HCT116 (cell line): ENCODE results near the gene RPTOR. TPM values are rescaled to one million over a fixed set of nuclear protein-coding genes. Genes with fewer than 3 reads are reported as not detected.

Source experiments
- ATAC-seq: fragments of 200-7000 bp; cut with Tn5 transposase; 2 replicates; pipeline ENCODE4 v1.9.1; 2020; ENCODE audit warnings: mild to moderate bottlenecking, moderate library complexity
- BruUV-seq: library from RNA; stranded (reverse); fragments of 400-500 nt; replicated peaks from 2 replicates; lab custom pipeline; 2021; lab: Mats Ljungman, UMichigan
- CTCF ChIA-PET: fragments of 300-600 bp; sonication (Branson Sonifier 250); formaldehyde crosslinking; loops from one replicate; lab custom pipeline; 2021; ENCODE audit warnings: antibody characterized with exemption; lab: Charles Lee
- POLR2A ChIA-PET: fragments of 300-600, 350-600 bp; sonication (Branson Sonifier 250); formaldehyde crosslinking; loops from one replicate; lab custom pipeline; 2021; ENCODE audit warnings: antibody characterized with exemption; lab: Charles Lee
- RAD21 ChIA-PET, 2 experiments: fragments of 300-600 bp; sonication (Branson Sonifier 250); formaldehyde crosslinking; loops; one replicate each; lab custom pipeline; 2023; ENCODE audit warnings: low total read pairs in 2 of 2; ENCODE audit not compliant: uncharacterized antibody in 2 of 2, unreplicated experiment in 2 of 2, low non-redundant PET in 1 of 2; lab: Charles Lee
- DNase-seq: peaks from one replicate; pipeline ENCODE4 v3.0.0-alpha.2; 2010; ENCODE audit warnings: low read depth, low spot score
- H2AFZ ChIP-seq: fragments of 200-600 bp; shearing (Covaris generic), sonication (generic); 2 replicates; pipeline ENCODE4 v1.6.1; 2017; ENCODE audit warnings: low read depth, mixed run types, mixed read lengths, antibody characterized with exemption, low read length; ENCODE audit not compliant: poor library complexity, severe bottlenecking
- H3K27ac ChIP-seq: 2 replicates; pipeline ENCODE4 v1.5.1; 2012; ENCODE audit warnings: low read depth, low read length
- H3K27me3 ChIP-seq: fragments of 200-600 bp; sonication (generic); 2 replicates; pipeline ENCODE4 v1.6.1; 2016; ENCODE audit warnings: mixed run types, low read length, mixed read lengths; ENCODE audit not compliant: insufficient read depth
- H3K36me3 ChIP-seq, 2 experiments: fragments of 200-500 bp in 1 of 2; fragments of 200-600 bp in 1 of 2; sonication (Bioruptor generic) in 1 of 2; sonication (generic) in 1 of 2; 2 replicates each; pipeline versions ENCODE4 v1.5.1 to v1.6.1; 2014 to 2016; ENCODE audit warnings: low read length in 2 of 2, inconsistent platforms in 1 of 2, mixed read lengths in 1 of 2, mixed run types in 1 of 2; ENCODE audit not compliant: insufficient read depth in 2 of 2, control insufficient read depth in 1 of 2
- H3K4me1 ChIP-seq, 2 experiments: fragments of 200-600 bp in 1 of 2; sonication (generic) in 1 of 2; 2 replicates each; pipeline versions ENCODE4 v1.5.1 to v1.6.1; 2012 to 2017; ENCODE audit warnings: low read length in 2 of 2, inconsistent platforms in 1 of 2, mild to moderate bottlenecking in 1 of 2, mixed read lengths in 1 of 2, mixed run types in 1 of 2, moderate library complexity in 1 of 2; ENCODE audit not compliant: insufficient read depth in 2 of 2, control insufficient read depth in 1 of 2
- H3K4me2 ChIP-seq: fragments of 200-600 bp; sonication (generic); 2 replicates; pipeline ENCODE4 v1.6.1; 2017; ENCODE audit warnings: mixed run types, low read length, mixed read lengths
- H3K4me3 ChIP-seq, 2 experiments: fragments of 200-600 bp in 1 of 2; sonication (generic) in 1 of 2; replicated peaks in 1 of 2; 2 replicates each; pipeline ENCODE4 v1.5.1; 2011 to 2016; ENCODE audit warnings: low read length in 2 of 2, control low read depth in 1 of 2, low read depth in 1 of 2, mild to moderate bottlenecking in 1 of 2, mixed read lengths in 1 of 2, mixed run types in 1 of 2
- H3K79me2 ChIP-seq: fragments of 200-600 bp; sonication (generic); 2 replicates; pipeline ENCODE4 v1.6.1; 2017; ENCODE audit warnings: mild to moderate bottlenecking, mixed run types, low read length, moderate library complexity, mixed read lengths; ENCODE audit not compliant: insufficient read depth
- H3K9ac ChIP-seq: fragments of 200-600 bp; sonication (generic); 2 replicates; pipeline ENCODE4 v1.6.1; 2016; ENCODE audit warnings: low read length, mixed read lengths
- H3K9me2 ChIP-seq: fragments of 200-600 bp; sonication (generic), shearing (Covaris generic); 2 replicates; pipeline ENCODE4 v1.6.1; 2017; ENCODE audit warnings: mixed run types, mild to moderate bottlenecking, moderate library complexity; ENCODE audit not compliant: insufficient read depth
- H3K9me3 ChIP-seq, 2 experiments: fragments of 200-500 bp in 1 of 2; fragments of 200-600 bp in 1 of 2; sonication (Bioruptor generic) in 1 of 2; sonication (generic) in 1 of 2; 2 replicates each; pipeline ENCODE4 v1.6.1; 2014 to 2017; ENCODE audit warnings: low read length in 2 of 2, mixed read lengths in 2 of 2, inconsistent platforms in 1 of 2, low read depth in 1 of 2, mild to moderate bottlenecking in 1 of 2, mixed run types in 1 of 2, moderate library complexity in 1 of 2; ENCODE audit not compliant: control insufficient read depth in 1 of 2, insufficient read depth in 1 of 2
- H4K20me1 ChIP-seq: fragments of 200-600 bp; sonication (generic), shearing (Covaris generic); 2 replicates; pipeline ENCODE4 v1.6.1; 2017; ENCODE audit warnings: mixed run types, mild to moderate bottlenecking, moderate library complexity; ENCODE audit not compliant: insufficient read depth
- CBX3 ChIP-seq: IDR thresholded peaks from 2 replicates; pipeline ENCODE4 v1.6.1; 2012; ENCODE audit warnings: low read depth
- JUND ChIP-seq: IDR thresholded peaks from 2 replicates; pipeline ENCODE4 v1.6.1; 2012
- MAX ChIP-seq: IDR thresholded peaks from 2 replicates; pipeline ENCODE4 v1.6.1; 2012
- POLR2A ChIP-seq: IDR thresholded peaks from 2 replicates; pipeline ENCODE4 v1.7.0; 2011; ENCODE audit warnings: borderline replicate concordance; ENCODE audit not compliant: insufficient read depth, insufficient read length; ENCODE audit errors: extremely low read depth
- RAD21 ChIP-seq: IDR thresholded peaks from 2 replicates; pipeline ENCODE4 v1.6.1; 2012; ENCODE audit warnings: low read depth, mild to moderate bottlenecking
- REST ChIP-seq: IDR thresholded peaks from 2 replicates; pipeline ENCODE4 v1.6.1; 2012; ENCODE audit warnings: low read depth
- ZNF274 ChIP-seq: fragments of 200-500 bp; sonication (Bioruptor generic); IDR thresholded peaks from 2 replicates; pipeline ENCODE4 v1.6.1; 2014; ENCODE audit warnings: mild to moderate bottlenecking, low read depth, low read length, inconsistent platforms
- intact Hi-C: fragments of 100-400 bp; cut with micrococcal nuclease; formaldehyde crosslinking; loops from 2 replicates; pipeline ENCODE4 v1.10.0; 2022
- total RNA-seq: library from RNA; stranded (reverse); gene quantifications from one replicate; pipeline ENCODE4 v1.2.1, GENCODE V29; 2021; ENCODE audit not compliant: unreplicated experiment

The RPTOR gene
- total RNA-seq, 1 experiment from 2014 or later: 69.5 TPM

GRCh38 chr17:80716986-80717719 lies 172.5 kb downstream of the RPTOR start:
- peaks cover 0 to 5% of the 10 kb centered on the region in 2 experiments; a peak in 1 of 4 replicates for H3K4me1 ChIP-seq
- H4K20me1 ChIP-seq: peaks cover 3% of the 10 kb centered on the region; the same call in 1 of the 2 replicates
- RAD21 ChIA-PET: no interaction called here
- CTCF ChIA-PET: no interaction called here
- TF ChIP-seq MAX: no peak
- no peak for TF ChIP-seq ZNF274
- no peak for TF ChIP-seq JUND
- no peak for TF ChIP-seq CBX3
- TF ChIP-seq REST: no peak
- TF ChIP-seq RAD21: no peak
- TF ChIP-seq POLR2A: no peak
- TF ChIP-seq, all 23 proteins: peak for 0
- intact Hi-C loops: no loop called here
- Histone ChIP-seq H3K27me3 (no peaks in the 10 kb centered on the region), H3K4me3 (no peak overlapping the region), H3K27ac (no peak overlapping the region), H3K9ac (no peak overlapping the region), H3K9me3 (no peaks in the 10 kb centered on the region), H2AFZ (no peak overlapping the region), H3K36me3 (no peaks in the 10 kb centered on the region), H3K9me2 (no peaks in the 10 kb centered on the region), H3K79me2 (peaks cover 65% of the 10 kb centered on the region), H3K4me2 (no peak overlapping the region)
- POLR2A ChIA-PET: no interaction called here
- DNase-seq (no peak), ATAC-seq (no peak)
- no TSS peak for BruUV-seq
